GM21447 (cell line): ENCODE results near the gene LIMCH1.

Source experiments
- ATAC-seq: cut with Tn5 transposase; IDR thresholded peaks from one replicate; pipeline ENCODE4 v1.9.1; 2021; ENCODE audit not compliant: unreplicated experiment

LIMCH1 gene

DNA sequence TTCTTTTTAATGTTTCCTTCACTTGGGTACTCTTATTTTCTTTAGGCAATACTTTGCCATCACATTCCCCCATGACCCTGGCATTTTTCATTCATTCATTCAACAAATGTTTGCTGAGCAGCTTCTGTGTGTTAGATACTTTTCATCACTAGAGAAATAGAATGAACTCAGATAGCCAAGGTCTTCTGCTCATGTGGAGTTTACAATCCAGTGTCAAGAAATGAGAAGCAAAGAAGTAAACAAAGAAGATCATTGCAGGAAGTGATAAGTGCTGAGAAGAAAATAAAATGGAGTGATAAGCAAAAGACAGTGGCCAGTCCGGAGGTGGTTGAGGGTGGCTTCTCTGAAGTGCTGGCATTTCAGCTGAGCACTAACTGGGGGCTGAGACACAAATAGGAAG lies 63.1 kb downstream of the LIMCH1 start:
- ATAC-seq = no peak

DNA sequence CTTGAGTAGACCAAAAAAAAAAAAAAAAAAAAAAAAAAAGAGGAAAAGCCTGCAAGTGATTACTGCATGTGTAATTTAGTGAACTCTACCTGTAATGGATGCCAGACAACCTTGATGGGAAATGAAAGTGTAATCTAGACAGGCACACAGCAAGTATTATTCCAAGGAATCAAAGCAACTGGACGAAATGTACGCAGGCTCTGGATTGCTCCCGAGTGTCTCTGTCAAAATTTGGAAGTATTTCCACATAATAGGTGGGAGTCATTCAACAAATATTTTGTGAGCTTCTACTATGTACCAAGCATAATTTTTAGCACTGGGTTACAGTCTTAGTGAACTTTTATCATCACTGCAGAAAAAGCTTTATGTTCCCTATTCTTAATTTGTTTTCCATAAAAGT lies 64.2 kb downstream of the LIMCH1 start:
- no peak for ATAC-seq

DNA sequence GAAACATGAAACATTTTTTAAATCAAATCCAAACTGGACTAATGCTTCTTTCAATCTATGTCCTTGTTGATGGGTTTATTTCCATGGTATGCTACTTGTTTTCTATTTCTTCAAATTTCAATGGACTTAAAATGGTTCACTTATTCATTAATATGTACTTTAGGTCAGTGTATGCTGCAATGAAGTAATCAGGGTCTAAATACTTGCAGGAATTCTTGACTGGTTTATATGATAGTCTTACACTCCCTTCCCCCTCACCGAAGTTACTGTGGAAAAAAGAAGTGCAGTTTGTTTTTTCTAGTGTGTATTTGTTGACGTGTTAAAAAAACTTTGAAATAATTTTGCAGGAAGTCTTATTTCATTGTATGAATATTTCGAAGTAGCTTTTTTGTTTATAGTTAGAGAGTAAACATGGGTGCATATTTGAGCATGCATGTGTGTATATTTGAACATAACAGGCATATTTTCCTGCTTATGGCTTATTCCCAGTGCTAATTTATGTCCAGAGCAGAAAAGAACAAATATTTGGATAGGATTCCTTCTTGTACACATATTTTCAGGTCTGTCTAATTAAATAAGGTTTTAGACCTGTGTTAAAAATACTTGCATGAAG lies 65.0 kb downstream of the LIMCH1 start:
- ATAC-seq = no peak

DNA sequence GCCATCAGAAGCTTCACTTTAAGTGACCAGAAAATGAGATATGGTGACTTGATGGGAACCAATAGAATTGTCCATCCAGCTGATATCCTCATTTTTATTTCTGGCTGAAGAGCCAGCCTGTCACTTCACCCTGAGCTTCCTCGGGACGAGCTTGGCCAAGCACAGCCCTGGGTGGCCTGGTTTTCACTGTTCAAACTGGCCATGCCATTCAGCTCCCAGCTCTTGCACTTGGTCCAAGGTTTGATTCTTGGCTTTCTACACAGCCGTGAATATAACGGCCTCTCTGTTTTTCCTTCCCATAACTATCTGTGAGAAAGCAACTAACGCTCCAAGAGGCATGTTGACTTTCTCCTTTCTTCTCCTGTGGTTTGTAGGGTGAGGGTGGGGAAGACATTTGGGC lies 71.9 kb downstream of the LIMCH1 start:
- no peak for ATAC-seq

DNA sequence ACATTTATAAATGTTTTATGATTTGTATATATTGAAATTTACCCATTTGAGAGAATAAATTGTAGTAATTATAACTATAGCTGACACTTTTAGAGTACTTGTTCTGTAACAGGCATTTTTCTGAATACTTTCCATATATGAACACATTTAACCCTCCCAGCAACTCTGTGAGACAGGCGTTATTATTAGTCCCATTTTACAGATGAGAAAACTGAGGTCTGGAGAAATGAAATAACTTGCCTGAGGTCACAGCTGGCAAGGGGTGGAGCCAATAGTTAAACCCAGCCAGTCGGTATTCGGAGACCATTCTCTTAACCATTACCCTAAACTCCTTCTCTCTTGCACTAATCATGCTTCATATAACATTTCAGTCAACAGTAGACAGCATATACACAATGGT lies 72.5 kb downstream of the LIMCH1 start:
- ATAC-seq = no peak

DNA sequence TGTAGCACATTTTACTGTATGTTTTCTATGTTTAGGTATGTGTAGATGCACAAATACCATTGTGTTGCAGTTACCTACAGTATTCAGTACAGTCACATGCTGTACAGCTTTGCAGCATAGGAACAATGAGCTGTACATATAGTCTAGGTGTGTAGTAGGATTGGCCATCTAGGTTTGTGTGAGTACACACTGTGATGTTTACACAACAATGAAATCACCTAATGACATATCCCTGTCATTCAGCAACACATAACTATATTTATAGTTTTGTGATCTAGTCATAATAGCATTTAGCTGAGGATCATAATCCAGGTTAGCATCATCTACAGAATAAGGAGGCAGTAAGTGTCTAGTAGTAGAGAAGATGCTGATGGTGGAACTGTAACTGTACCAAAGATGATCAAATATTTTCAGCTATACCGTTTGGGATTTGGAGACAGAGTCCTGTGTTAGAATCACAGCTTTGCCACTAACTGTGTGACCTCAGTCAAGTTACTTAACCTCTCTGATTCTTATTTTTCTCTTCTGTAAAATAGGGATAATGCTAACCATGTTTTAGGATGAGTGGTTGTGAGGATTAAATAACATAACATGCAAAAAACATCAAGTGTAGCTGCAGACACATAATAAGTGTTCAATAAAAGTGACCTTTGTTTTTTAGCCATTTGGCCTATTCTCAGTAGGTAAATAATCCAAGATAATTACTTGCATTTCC lies 73.3 kb downstream of the LIMCH1 start:
- no peak for ATAC-seq

DNA sequence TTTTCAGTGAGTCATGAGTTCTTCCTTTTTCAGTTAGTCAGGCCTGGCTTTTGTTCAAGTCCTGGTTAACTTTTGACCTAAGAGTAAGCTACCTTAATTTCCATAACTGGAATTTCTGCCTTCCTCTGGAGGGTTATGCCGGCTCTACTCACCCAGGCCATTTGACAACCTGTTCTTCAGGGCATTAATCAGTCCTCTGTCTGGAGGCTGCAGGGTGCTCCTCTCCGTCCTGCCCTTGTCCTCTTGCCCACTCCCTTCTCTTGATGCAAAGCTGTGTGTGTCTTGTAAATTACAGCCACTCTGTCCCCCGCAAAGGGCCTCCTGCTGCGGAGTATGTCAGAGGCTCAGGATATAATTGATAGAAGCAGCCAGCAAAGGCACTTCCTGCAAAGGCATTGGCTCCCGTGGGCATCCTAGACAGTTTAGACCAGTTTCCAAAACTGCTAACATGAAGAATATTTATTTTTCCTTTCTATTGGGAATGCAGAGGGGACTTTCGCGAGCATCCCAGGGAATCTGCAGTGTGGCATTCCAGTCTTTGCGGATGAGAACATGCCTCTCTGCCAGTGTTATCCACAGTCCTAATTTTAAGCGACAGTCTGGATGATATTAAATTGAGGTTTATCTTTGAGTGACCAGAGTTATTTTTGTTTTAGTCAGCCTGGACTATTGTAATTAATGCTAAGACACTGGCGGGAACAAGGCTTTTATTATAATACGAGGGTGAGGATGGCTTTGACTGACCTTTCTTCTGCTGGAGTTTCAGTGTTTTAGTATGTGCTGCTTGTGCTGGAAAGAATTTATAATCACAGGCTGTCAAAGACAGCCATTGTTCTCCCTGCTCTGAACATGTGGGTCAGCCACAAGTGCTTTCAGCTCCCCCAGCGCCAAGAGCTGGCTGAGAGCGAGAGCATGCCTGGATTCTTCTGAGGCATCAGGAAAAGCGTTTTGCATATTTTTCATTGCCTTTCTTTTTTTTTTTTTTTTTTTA lies 74.2 kb downstream of the LIMCH1 start:
- ATAC-seq = no peak

DNA sequence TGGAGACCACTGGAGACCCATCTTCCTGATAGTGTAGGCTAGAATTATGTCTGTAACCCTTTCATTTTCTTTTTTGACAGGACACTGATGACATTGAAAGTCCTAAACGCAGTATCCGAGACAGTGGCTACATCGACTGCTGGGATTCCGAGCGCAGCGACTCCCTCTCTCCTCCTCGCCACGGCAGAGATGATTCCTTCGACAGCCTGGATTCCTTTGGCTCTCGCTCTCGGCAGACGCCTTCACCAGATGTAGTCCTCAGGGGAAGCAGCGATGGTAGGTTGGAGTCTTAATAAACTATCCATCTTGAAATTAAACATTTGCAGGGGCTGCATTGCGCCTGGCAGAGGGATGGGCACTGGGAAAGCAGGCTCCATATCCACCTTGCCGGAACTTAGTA lies 75.4 kb downstream of the LIMCH1 start:
- no peak for ATAC-seq

DNA sequence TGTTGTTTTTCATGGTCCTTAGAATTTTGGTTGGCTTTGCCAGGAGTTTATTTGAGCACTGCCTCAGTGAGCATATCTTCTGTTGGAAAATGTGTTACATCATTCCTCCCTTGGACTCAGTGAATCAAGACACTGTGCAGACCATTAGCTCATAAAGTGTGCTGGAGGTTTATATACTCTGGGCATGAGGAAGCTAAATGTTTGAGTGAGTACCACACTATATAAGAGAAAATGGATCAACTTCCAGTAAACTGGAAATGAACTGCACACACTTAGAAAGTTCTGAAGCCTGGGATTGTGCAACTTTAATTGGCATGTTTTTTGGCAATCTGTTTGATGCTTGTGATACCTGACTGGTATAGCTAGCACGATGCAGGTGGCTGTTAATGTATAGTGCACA lies 75.9 kb downstream of the LIMCH1 start:
- ATAC-seq = no peak

DNA sequence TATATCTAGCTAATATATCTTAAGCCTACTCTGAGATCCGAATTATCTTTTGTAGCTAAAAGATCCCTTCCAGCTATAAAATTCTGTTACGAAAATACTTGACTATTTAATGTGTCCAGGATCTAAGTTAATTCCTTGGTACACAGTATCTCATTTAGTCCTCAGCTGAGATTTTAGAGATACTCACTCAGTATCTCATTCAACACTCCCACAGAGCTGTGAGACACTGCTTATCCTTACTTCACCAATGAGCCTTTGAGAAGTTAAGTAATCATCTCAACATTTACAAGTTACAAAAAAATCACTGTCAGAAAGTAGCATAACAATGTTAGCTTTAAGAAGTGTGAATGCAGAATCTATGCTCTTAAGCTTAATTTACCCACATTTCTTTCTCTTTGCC lies 76.6 kb downstream of the LIMCH1 start:
- no peak for ATAC-seq

DNA sequence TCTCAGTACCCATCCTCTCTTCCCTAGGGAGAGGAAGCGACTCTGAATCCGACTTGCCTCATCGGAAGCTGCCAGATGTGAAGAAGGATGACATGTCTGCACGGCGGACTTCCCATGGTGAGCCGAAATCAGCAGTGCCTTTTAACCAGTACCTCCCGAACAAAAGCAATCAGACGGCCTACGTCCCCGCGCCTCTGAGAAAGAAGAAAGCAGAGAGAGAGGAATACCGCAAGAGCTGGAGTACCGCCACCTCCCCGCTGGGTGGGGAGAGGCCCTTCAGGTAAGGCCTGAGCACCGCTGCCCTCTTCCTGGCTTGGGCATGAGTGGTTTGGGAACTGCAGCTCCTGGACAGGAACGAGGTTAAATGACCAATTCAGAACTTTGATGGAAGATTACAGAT lies 81.2 kb downstream of the LIMCH1 start:
- no peak for ATAC-seq

DNA sequence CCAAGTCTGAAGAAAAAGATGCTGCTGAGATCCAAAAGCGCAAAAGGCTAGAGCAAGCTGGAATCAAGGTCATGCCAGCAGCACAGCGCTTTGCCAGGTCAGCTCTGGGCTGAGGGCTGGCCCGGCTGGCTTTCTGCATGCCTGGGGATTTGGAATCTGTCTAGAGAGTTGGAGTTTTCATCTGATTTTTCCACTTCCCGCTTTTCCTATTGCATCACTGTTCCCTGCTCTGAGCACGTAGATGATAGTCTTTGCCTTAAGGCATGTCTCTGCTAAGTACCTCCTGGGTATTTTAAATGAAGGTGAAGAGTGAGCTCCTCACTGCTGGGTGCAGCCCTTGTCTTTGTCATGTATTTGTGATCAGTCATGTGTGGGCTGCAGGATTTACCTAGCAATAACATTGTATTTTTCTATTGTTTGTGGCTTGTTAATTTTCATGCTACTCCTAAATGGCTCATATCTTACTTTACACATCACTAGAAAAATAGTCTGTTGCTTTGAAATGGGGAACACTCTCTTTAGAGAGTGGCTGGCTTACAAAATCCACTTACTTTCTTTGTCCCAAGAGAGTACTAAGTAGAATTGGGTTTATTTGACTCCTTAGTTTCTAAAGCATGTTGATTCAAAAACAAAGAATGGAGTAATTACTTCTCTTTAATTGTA lies 82.8 kb downstream of the LIMCH1 start:
- ATAC-seq = no peak

DNA sequence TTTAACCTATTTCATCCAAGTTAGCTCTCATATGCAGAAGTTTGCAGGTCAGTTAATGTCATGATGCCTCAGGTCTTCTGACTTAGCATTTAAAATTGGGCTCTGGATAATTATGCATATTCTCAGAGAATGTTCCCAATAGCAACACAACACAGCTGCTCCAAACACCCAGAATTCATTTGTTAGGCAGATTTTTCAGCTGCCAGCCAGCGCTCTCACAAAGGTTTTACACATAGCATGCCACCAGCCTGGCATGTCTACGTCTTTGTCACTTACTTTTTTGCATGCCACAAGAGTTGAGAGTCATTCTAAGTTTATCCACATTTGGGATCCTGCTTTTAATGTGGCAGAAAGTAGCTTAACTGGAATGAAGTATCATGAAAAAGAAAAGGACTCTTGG lies 84.8 kb downstream of the LIMCH1 start:
- no peak for ATAC-seq

DNA sequence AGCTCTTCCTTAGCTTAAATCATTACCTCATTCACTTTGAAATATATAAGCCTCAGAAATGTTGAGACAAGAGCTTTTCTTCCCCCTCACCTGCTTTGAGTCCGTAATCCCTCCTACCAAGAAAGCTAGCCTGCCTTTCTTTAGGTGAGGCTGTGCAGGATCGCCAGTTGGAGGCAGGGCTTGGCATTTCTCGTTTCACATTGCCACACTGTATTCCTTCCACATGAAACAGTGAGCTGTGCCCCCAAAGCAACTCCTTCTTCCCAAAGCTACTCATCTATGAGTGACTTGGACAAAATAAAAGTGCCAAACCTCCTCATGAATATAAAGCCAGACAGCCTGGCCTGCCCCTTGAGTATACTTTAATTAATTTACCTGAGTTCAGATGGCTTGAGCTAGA lies 86.8 kb downstream of the LIMCH1 start:
- no peak for ATAC-seq

DNA sequence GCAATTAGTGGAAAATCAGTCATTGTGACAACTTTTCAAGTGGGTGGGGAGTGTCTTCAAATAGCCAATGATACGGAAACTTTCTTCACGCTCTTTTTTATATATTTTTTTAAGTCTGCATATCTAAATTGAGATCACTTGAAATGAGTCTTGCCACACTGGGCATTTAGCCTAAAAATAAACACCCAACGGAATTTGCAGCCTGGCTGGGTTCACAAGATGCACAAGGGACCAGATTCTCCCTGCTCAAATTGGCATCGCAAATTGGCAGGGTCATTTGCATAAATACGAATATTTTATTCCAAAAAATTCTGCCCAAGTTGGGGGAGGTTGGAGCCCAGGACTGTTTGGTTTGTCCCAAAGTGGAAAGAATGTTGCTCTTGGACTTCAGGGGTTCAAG lies 87.6 kb downstream of the LIMCH1 start:
- ATAC-seq = no peak

DNA sequence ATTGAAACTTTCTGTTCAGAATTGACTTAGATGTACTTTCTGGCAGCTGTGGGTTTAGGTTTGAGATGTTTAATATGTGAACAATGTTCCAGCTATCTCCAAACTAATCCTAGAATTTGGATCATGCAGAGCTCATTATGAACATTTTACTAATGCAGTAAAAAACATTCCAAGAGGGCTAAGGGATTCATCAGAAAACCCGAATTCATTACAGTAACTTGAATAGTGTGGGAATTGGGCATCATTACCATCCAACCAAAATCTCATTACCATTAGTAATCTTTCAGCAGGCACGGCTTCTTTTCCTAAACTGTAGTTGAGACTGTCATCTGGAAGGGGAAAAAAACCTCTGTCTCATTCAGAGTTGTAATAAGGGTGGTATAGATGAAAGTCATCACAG lies 91.0 kb downstream of the LIMCH1 start:
- no peak for ATAC-seq

DNA sequence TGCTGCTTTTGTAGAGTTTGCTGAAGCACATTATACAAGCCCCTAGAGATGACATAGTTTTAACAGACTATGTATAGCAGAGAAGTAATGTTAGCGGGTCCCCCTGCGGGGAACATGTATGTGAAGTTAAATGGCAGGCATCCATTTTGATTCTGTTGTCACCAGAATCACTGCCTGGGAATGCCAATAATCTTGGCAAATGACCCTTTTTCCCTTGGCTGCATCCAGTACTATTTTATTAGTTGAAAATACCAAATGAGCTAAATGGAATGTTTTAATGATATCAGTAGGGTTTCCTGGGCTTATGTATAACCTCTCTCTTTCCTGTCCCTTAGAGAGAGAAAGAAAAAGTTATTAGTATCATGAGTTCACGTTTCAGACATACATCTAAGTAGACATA lies 93.6 kb downstream of the LIMCH1 start:
- ATAC-seq = no peak

DNA sequence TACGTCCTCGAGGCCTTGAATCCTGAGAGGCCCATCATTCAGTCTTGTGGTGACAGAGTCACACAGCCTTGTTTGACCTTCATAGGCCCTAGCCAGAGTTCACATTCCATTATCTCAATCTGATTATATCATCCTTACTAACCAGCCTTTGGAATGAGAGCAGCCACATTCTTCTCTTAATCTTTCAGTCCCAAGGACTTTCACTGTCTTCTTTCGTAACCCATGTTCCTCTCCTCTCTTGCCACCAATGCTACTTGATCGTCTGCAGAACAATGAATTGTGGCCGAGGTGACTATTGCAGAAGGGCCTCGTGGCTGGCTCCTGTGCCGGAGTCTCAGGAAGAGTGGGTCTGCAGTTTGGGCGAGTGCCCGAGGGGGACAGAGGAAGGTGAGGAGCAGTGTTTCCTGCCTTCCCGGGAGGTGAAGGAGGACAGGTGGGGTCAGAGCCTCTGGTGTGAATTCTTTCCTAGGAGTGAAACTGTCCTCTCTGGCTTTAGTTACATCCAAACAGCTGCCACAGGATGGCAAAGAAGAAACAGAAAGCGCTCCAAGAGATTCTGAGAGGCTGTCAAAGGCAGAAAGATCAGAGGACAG lies 94.6 kb downstream of the LIMCH1 start:
- no peak for ATAC-seq

DNA sequence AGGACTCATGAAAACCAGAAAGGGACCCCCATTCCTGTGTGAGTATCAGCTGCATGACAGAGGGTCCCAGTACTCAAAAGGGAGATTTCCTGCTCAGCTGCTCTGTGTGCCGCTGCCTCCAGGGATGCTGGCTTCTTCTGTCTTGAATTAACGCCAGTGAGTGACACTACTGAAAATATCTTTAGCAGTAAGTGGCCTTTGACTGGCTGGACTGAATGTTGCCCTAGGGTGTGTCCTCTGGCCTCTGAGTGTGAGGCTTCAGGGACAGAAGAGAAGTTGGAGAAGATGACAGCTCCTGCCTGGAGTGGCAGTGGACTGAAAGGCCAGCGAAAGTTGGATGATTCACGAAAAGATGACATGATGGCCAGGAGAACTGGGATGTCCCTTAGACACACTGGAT lies 95.4 kb downstream of the LIMCH1 start:
- ATAC-seq = no peak

DNA sequence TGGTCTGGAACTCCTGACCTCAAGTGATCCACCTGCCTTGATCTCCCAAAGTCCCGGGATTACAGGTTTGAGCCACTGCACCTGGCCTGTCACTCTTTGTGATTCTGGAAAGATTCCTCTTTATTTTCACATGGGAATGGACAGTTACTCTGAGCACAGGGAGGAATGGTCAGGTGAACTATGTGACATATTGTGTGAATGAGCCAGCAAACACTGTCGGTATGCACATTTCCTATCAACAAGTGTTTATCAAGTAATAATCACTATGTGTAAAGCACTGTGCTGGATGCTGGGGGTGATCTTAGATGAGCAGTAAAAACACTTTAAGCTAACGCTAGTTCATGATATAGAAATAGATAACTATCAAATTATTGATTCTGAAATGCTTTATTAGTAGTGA lies 97.5 kb downstream of the LIMCH1 start:
- no peak for ATAC-seq

DNA sequence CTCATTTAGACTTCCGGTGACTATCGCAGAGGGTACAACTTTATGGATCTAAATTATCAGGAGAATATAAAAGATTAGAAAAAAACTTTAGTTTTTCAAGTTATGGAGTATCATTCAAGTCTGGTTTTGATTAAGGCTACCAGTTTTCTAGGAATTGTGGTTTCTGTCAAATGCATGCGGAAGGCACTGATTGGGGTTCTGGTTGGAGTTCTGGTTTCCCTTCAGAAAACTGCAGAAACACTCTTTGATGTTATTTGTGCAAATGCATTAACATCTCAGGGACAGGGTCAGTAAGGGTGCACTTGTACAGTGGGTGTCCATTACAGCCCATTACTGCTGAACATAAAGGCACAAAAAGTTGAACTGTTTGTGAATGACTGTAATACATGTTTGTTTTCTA lies 100.2 kb downstream of the LIMCH1 start:
- ATAC-seq = no peak
